Erythroblast (primary cell): ENCODE measurements around the gene UNC80.

Experiments
- GATA1 ChIP-seq: IDR thresholded peaks from 2 replicates; pipeline ENCODE4 v1.6.1; 2011; ENCODE audit warnings: low read depth, mild to moderate bottlenecking, control low read depth, low read length, moderate library complexity
- POLR2A ChIP-seq: IDR thresholded peaks from 2 replicates; pipeline ENCODE4 v1.6.1; 2011; ENCODE audit warnings: mild to moderate bottlenecking, low read length

DNA sequence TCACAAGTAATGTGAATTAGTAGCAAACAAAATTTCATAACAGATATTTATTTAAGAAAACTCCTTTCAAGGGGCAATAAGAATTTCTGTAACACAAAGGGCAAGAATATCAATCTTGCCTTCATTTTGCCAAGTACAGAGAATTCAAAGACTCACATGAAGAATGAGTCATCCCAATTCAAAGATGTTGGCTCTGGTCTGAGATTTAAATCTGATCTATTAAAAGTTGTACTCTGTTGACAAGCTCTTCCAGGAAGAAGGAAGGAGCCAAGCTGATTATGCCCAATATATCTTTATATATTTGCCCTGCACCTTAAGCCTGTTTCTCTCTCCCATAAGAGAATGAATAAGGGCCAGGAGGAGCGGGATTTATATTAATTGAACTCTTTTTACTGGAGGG, 174.9 kb downstream of the UNC80 start:
- no peak for TF ChIP-seq POLR2A
- TF ChIP-seq GATA1: no peak
